Thyroid gland (tissue), 4 donors: Measurements from ENCODE around the gene MCAM.

ENCODE experiments used
- POLR2A ChIP-seq, 2 donors: fragments of 450-650 bp; IDR thresholded peaks; one replicate each; pipeline ENCODE4 v1.6.1; 2017; ENCODE audit warnings: antibody characterized with exemption in 2 of 2, mild to moderate bottlenecking in 2 of 2, moderate library complexity in 1 of 2
- TF ChIP-seq, protein P1 (sequence below), 6 experiments: fragments of 200-600 bp in 3 of 6; fragments of 450-650 bp in 3 of 6; sonication (generic) in 3 of 6; IDR thresholded peaks; one replicate each; pipeline ENCODE4 v1.5.1; 2016 to 2019; ENCODE audit warnings: antibody characterized with exemption in 6 of 6, mild to moderate bottlenecking in 2 of 6, inconsistent platforms in 1 of 6, moderate library complexity in 1 of 6

DNA sequence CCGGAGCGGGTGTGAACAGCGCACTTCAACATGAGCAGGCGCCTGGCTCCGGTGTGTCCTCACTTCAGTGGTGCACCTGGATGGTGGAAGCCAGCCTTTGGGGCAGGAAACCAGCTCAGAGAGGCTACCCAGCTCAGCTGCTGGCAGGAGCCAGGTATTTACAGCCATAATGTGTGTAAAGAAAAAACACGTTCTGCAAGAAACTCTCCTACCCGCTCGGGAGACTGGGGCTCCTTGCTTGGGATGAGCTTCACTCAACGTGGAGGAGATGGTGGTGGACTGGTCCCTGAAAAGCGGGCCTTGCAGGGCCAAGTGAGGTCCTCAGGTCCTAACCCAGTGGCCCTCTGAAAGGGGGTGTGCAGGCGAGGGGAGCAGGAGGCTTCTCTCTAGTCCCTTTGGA, 7.5 kb downstream of the MCAM start:
- TF ChIP-seq, protein P1, sequence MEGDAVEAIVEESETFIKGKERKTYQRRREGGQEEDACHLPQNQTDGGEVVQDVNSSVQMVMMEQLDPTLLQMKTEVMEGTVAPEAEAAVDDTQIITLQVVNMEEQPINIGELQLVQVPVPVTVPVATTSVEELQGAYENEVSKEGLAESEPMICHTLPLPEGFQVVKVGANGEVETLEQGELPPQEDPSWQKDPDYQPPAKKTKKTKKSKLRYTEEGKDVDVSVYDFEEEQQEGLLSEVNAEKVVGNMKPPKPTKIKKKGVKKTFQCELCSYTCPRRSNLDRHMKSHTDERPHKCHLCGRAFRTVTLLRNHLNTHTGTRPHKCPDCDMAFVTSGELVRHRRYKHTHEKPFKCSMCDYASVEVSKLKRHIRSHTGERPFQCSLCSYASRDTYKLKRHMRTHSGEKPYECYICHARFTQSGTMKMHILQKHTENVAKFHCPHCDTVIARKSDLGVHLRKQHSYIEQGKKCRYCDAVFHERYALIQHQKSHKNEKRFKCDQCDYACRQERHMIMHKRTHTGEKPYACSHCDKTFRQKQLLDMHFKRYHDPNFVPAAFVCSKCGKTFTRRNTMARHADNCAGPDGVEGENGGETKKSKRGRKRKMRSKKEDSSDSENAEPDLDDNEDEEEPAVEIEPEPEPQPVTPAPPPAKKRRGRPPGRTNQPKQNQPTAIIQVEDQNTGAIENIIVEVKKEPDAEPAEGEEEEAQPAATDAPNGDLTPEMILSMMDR (IDR thresholded peaks at IDR 0.05) = no peak
- TF ChIP-seq POLR2A (IDR thresholded peaks at IDR 0.05) = no peak
